A549 (cell line): Measurements from ENCODE around the gene MOV10. TPM values are rescaled to one million over a fixed set of nuclear protein-coding genes. Genes with fewer than 3 reads are reported as not detected.

Experiments
- ATAC-seq, 2 experiments: fragments of 200-7000 bp in 1 of 2; fragments of >200 bp in 1 of 2; cut with Nextera tagmentation in 1 of 2; cut with Tn5 transposase in 1 of 2; 3 replicates each; pipeline versions ENCODE4 v1.8.0 to v1.9.1; 2018 to 2020; ENCODE audit warnings: mild to moderate bottlenecking in 1 of 2, moderate library complexity in 1 of 2
- CTCF ChIA-PET: fragments of 300-600 bp; sonication (Branson Sonifier 250); formaldehyde crosslinking; extraction: SDS; loops from one replicate; lab custom pipeline; 2021; ENCODE audit warnings: antibody characterized with exemption, inconsistent platforms; lab: Yijun Ruan, JAX
- POLR2A ChIA-PET: fragments of 350-600 bp; formaldehyde crosslinking; extraction: SDS; loops from one replicate; lab custom pipeline; 2021; ENCODE audit warnings: antibody characterized with exemption, inconsistent platforms; lab: Yijun Ruan, JAX
- DNase-seq, 2 experiments: peaks; one replicate each; pipeline versions ENCODE4 v3.0.0 to v3.0.0-alpha.2; 2011 to 2016; ENCODE audit warnings: low read depth in 1 of 2, low spot score in 1 of 2
- FAIRE-seq: peaks from 2 replicates; lab custom pipeline; 2011; peaks lifted over from hg19 to GRCh38; lab: Jason Lieb, UNC
- H3K27ac ChIP-seq, 2 experiments: fragments of >200 bp; sonication (Bioruptor Twin); formaldehyde crosslinking; 3 replicates each; pipeline ENCODE4 v1.5.1; 2016 to 2017
- H3K4me1 ChIP-seq: fragments of >200 bp; sonication (Bioruptor Twin); formaldehyde crosslinking; 3 replicates; pipeline ENCODE4 v1.6.1; 2016
- H3K4me2 ChIP-seq: fragments of >200 bp; sonication (Bioruptor Twin); formaldehyde crosslinking; 3 replicates; pipeline ENCODE4 v1.6.1; 2016
- H3K4me3 ChIP-seq: fragments of >200 bp; sonication (Bioruptor Twin); formaldehyde crosslinking; 3 replicates; pipeline ENCODE4 v1.5.1; 2016
- H3K9me3 ChIP-seq: fragments of >200 bp; sonication (Bioruptor Twin); formaldehyde crosslinking; 3 replicates; pipeline ENCODE4 v1.6.1; 2016
- ATOH8 ChIP-seq: fragments of 250-450 bp; sonication (Bioruptor Pico); IDR thresholded peaks from 2 replicates; pipeline ENCODE4 v1.5.0; 2020; ENCODE audit warnings: low read depth, mild to moderate bottlenecking, moderate library complexity
- BCL3 ChIP-seq: fragments of >200 bp; sonication (Bioruptor Twin); formaldehyde crosslinking; IDR thresholded peaks from 3 replicates; pipeline ENCODE4 v1.6.1; 2016
- CEBPB ChIP-seq, 2 experiments: fragments of >200 bp in 1 of 2; sonication (Bioruptor Twin) in 1 of 2; formaldehyde crosslinking in 1 of 2; IDR thresholded peaks; 2 replicates each; pipeline ENCODE4 v1.6.1; 2012 to 2016
- CTCF ChIP-seq: fragments of >200 bp; sonication (Bioruptor Twin); formaldehyde crosslinking; IDR thresholded peaks from 3 replicates; pipeline ENCODE4 v1.5.1; 2016
- FOSB ChIP-seq: fragments of 250-450 bp; sonication (Bioruptor Pico); IDR thresholded peaks from 2 replicates; pipeline ENCODE4 v1.5.0; 2020; ENCODE audit warnings: mild to moderate bottlenecking, moderate library complexity
- FOXS1 ChIP-seq: fragments of 250-450 bp; sonication (Bioruptor Pico); IDR thresholded peaks from 2 replicates; pipeline ENCODE4 v1.5.0; 2020; ENCODE audit warnings: mild to moderate bottlenecking, moderate library complexity
- HEYL ChIP-seq: fragments of 250-450 bp; sonication (Bioruptor Pico); IDR thresholded peaks from 2 replicates; pipeline ENCODE4 v1.8.0; 2021; ENCODE audit warnings: mild to moderate bottlenecking, moderate library complexity
- HOXB13 ChIP-seq: fragments of 250-450 bp; sonication (Bioruptor Pico); IDR thresholded peaks from 2 replicates; pipeline ENCODE4 v1.5.0; 2020; ENCODE audit warnings: low read depth, mild to moderate bottlenecking, moderate library complexity
- JUN ChIP-seq, 2 experiments: fragments of >200 bp; sonication (Bioruptor Twin); formaldehyde crosslinking; IDR thresholded peaks; 2 replicates in 1 of 2; 3 replicates in 1 of 2; pipeline ENCODE4 v1.6.1; 2016 to 2017
- JUNB ChIP-seq: fragments of >200 bp; sonication (Bioruptor Twin); formaldehyde crosslinking; IDR thresholded peaks from 2 replicates; pipeline ENCODE4 v1.6.1; 2016
- KDM1A ChIP-seq: fragments of 200-600 bp; sonication (generic); IDR thresholded peaks from 2 replicates; pipeline ENCODE4 v1.6.1; 2016; ENCODE audit warnings: low read depth, mild to moderate bottlenecking
- NFE2L2 ChIP-seq: fragments of 150-350 bp; conservative IDR thresholded peaks from 2 replicates; pipeline ENCODE4 v1.6.1; 2014; ENCODE audit warnings: low read length
- RAD21 ChIP-seq, 2 experiments: fragments of >200 bp in 1 of 2; sonication (Bioruptor Twin) in 1 of 2; formaldehyde crosslinking in 1 of 2; IDR thresholded peaks in 1 of 2; conservative IDR thresholded peaks in 1 of 2; 2 replicates in 1 of 2; 3 replicates in 1 of 2; pipeline ENCODE4 v1.6.1; 2012 to 2018; ENCODE audit warnings: inconsistent platforms in 1 of 2
- SMC3 ChIP-seq: fragments of >200 bp; sonication (Bioruptor Twin); formaldehyde crosslinking; IDR thresholded peaks from 3 replicates; pipeline ENCODE4 v1.6.1; 2018; ENCODE audit warnings: inconsistent platforms
- TFCP2L1 ChIP-seq: fragments of 250-450 bp; sonication (Bioruptor Pico); IDR thresholded peaks from 2 replicates; pipeline ENCODE4 v1.5.0; 2021; ENCODE audit warnings: mild to moderate bottlenecking
- ZNF302 ChIP-seq: fragments of 250-450 bp; sonication (Bioruptor Pico); IDR thresholded peaks from 2 replicates; pipeline ENCODE4 v1.9.0; 2021; ENCODE audit warnings: inconsistent platforms, mild to moderate bottlenecking, moderate library complexity
- ZSCAN20 ChIP-seq: fragments of 250-450 bp; sonication (Bioruptor Pico); IDR thresholded peaks from 2 replicates; pipeline ENCODE4 v1.8.0; 2022; ENCODE audit warnings: mild to moderate bottlenecking, moderate library complexity
- WGBS: methylation state at CpG from one replicate; pipeline ENCODE4 v1.1.6; 2017; ENCODE audit errors: missing lambda C conversion rate; 5-methylcytosine and 5-hydroxymethylcytosine counted together
- polyA plus RNA-seq, 4 experiments: library from polyadenylated mRNA; depleted of rRNA in 3 of 4; stranded (reverse); fragments of >200 nt; fragmentation: RNase III in 1 of 4; extraction: RNeasy Plus Mini Kit Qiagen cat#74134 plus additional on column Dnase treatment in 1 of 4; gene quantifications; 2 replicates in 3 of 4; 3 replicates in 1 of 4; pipeline ENCODE4 v1.2.3, GENCODE V29; 2011 to 2017
- TF ChIP-seq, protein P1 (sequence below): fragments of 200-600 bp; sonication (generic); IDR thresholded peaks from 2 replicates; pipeline ENCODE4 v1.6.1; 2016; ENCODE audit warnings: antibody characterized with exemption, mild to moderate bottlenecking, moderate library complexity
- TF ChIP-seq, protein P2 (sequence below): fragments of 450-650 bp; IDR thresholded peaks from 2 replicates; pipeline ENCODE4 v1.6.1; 2014; ENCODE audit warnings: antibody characterized with exemption

The MOV10 gene
- polyA plus RNA-seq, 2 of the 4 experiments (the other 2 are of a cell fraction) = 27.3 to 37.3 TPM

DNA sequence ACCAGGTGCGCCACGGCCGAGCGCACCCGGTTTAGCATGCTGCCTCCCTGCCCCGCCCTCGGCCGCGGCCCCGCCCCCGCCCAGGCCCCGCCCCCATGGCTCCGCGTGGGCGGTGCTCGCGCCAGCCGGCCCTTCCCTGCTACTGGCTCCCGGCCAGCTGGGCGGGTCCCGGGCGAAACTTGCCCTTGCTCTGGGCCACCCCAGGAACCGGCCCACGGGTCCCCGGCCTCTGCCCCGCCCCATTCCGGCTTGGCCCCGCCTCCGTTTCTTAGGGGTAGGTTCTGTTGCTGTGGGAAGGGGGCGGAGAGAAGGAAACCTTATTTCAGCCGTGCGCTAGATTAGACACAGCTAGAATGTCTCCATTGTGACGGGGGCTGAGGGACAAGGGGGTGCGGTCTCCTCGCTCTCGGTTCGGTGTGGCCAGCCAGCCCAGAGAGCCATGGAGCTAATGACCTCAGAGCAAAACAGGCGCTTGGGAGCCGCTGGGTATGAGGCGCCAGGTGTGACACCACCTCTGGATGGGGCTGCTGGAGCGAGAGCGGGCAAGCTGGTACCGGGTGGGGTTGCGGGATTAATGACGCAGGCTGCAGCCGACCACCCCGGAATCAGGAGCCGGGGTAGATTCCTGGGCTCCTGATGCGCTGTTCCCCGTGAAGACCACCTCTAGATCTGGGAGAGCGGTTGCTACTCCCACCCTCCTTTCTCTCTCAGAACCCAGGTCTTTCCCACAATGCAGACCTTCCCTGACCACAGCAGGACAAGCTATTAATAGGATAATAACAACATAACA is 41.0 kb downstream of the MOV10 start, which contains the start of gene PPM1J:
TSS of gene PPM1J (minus strand) at position 69 of the 790 bp plus-strand sequence. CDS start at position 38, 31 bp downstream.
- TF ChIP-seq HOXB13 (CRISPR knock-in tag) (no peak), KDM1A (no peak), FOSB (no peak), CEBPB (IDR thresholded peaks at IDR 0.05) (no peak), BCL3 (no peak), FOXS1 (CRISPR knock-in tag) (no peak), NFE2L2 (no peak), JUN (IDR thresholded peaks at IDR 0.05) (no peak), HEYL (CRISPR knock-in tag) (no peak), ATOH8 (CRISPR knock-in tag) (no peak), ZSCAN20 (CRISPR knock-in tag) (no peak), ZNF302 (CRISPR knock-in tag) (no peak)
- TF ChIP-seq, protein P1, sequence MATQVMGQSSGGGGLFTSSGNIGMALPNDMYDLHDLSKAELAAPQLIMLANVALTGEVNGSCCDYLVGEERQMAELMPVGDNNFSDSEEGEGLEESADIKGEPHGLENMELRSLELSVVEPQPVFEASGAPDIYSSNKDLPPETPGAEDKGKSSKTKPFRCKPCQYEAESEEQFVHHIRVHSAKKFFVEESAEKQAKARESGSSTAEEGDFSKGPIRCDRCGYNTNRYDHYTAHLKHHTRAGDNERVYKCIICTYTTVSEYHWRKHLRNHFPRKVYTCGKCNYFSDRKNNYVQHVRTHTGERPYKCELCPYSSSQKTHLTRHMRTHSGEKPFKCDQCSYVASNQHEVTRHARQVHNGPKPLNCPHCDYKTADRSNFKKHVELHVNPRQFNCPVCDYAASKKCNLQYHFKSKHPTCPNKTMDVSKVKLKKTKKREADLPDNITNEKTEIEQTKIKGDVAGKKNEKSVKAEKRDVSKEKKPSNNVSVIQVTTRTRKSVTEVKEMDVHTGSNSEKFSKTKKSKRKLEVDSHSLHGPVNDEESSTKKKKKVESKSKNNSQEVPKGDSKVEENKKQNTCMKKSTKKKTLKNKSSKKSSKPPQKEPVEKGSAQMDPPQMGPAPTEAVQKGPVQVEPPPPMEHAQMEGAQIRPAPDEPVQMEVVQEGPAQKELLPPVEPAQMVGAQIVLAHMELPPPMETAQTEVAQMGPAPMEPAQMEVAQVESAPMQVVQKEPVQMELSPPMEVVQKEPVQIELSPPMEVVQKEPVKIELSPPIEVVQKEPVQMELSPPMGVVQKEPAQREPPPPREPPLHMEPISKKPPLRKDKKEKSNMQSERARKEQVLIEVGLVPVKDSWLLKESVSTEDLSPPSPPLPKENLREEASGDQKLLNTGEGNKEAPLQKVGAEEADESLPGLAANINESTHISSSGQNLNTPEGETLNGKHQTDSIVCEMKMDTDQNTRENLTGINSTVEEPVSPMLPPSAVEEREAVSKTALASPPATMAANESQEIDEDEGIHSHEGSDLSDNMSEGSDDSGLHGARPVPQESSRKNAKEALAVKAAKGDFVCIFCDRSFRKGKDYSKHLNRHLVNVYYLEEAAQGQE = no peak
- TF ChIP-seq, protein P2, sequence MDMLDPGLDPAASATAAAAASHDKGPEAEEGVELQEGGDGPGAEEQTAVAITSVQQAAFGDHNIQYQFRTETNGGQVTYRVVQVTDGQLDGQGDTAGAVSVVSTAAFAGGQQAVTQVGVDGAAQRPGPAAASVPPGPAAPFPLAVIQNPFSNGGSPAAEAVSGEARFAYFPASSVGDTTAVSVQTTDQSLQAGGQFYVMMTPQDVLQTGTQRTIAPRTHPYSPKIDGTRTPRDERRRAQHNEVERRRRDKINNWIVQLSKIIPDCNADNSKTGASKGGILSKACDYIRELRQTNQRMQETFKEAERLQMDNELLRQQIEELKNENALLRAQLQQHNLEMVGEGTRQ = no peak
- no peak for FAIRE-seq
- DNase-seq = peak; percentile 79 to 85

DNA sequence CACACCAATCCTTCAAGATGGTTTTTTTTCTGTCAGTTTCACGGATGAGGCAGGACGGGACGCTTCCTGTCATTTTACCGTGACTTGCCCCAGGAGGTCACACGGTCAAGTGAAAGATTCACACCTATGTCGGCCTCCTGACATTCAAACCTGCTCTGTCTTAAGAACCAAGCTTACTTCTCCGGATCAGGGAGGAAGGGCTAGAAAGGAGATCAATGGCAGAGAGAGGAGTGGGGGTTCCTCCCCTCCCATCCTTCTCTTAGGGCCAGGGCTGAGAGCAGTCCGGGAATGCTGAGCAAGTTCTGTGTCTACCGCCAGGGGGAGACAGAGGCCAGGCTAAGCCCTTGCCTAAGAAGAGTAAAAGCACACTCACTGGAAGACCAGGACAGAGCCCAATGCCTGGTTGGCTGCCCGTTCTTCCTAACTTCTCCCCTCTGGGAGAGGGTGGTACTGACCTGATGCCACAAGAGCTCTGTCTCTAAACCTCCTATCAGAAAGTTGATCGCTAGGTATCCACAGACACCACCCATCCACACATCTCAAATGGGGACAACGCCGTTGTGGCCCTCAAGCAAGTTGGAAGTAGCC is 41.8 kb downstream of the MOV10 start:
- Histone ChIP-seq H3K4me3 (peak overlapping the region; percentile 72), H3K4me1 (peaks cover 4% of the 10 kb centered on the region; the same call in 2 of the 3 replicates), H3K9me3 (no peaks in the 10 kb centered on the region), H3K4me2 (peak overlapping the region; percentile 96), H3K27ac (no peak overlapping the region)
- DNase-seq (peak; percentile 78 to 87), ATAC-seq (peak; percentile 79 to 89), FAIRE-seq (no peak)
- TF ChIP-seq TFCP2L1 = no peak
- TF ChIP-seq RAD21 (conservative IDR thresholded peaks at IDR 0.05 in 1 of 2, IDR thresholded peaks at IDR 0.05 in 1 of 2) = peak; percentile 89 to 96
- no peak for TF ChIP-seq HEYL (CRISPR knock-in tag)
- TF ChIP-seq NFE2L2 = no peak
- no peak for TF ChIP-seq FOSB
- TF ChIP-seq CTCF = peak; percentile 78
- peak; percentile 75 for TF ChIP-seq SMC3
- no peak for TF ChIP-seq JUNB
- POLR2A ChIA-PET = interaction anchor here (0.8 to 1.9 kb wide), 4 partner anchors 9 to 357 kb away, joined by 3 to 12 read pairs (median 4); partner anchors contain the start of genes LRIG2, RHOC and SLC16A1
- WGBS = 16% methylated on average over 13 of the region's 13 CpGs
- CTCF ChIA-PET = interaction anchor here (0.6 to 18.0 kb wide), 54 partner anchors 8 to 1046 kb away, joined by 3 to 576 read pairs (median 4); partner anchors contain the start of genes LRIG2, MOV10 and SLC16A1

More for the DNA sequence above, 41.0 kb downstream of the MOV10 start, which contains the start of gene PPM1J:
- WGBS = 4% methylated on average over 5 of the region's 51 CpGs
- H3K27ac ChIP-seq = peak within 1 kb of the TSS; percentile 55 to 84; a peak in 5 of 6 replicates
- peaks cover 4% of the 10 kb centered on the region; the same call in 2 of the 3 replicates for H3K4me1 ChIP-seq
- H3K4me2 ChIP-seq = peak within 1 kb of the TSS; percentile 96
- ATAC-seq = peak; percentile 68 to 84
- CTCF ChIA-PET = interaction anchor here (0.6 to 18.0 kb wide), 50 partner anchors 8 to 963 kb away, joined by 3 to 576 read pairs (median 4); partner anchors contain the start of genes LRIG2, MOV10 and SLC16A1
- POLR2A ChIA-PET = interaction anchor here (0.7 to 1.9 kb wide), 5 partner anchors 9 to 358 kb away, joined by 3 to 12 read pairs (median 3); partner anchors contain the start of genes LRIG2, RHOC and SLC16A1
- peak within 1 kb of the TSS; percentile 72 for H3K4me3 ChIP-seq
- no peaks in the 10 kb centered on the region for H3K9me3 ChIP-seq
